ENCODE results near the gene HK1. TPM values are rescaled to one million over a fixed set of nuclear protein-coding genes. Genes with fewer than 3 reads are reported as not detected.

The HK1 gene
- total and polyA plus RNA-seq, 4 donors = 1.8 to 166 (median 7.4) TPM

DNA sequence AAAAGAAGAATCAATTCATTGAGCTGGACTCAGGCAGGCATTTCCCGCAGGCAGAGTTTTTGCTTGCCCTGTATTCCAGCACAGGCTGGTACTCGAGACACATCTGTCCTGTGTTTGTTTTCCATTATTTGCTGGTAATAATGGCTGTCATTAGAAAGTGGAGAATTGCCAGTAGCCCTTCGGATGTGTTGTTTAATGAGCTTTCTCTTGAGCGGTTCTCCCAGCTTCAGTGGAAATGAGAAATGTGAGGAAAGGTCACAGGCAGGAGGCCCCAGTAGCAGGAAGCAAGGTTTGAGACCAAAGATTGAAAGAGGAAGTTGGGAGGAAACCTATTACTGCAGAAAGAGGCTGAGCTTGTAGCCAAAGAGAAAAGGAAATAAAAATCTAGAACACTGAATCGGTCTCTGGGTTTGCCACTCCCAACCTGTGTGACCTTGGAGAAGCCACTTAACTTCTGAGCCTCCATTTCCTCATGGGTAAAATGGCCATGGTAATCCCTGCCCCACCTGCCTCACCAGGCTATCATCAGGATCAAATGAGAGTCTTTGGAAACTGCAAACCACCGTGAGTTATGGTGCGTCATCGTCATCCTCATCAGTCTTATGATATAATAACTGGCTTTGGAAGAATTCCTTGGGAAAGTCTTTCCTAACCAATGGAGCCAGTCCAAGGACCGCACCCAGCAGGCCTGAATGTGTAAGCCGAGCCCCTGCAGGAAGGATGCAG is 70.7 kb downstream of the HK1 start:
- no peaks in the 10 kb centered on the region for H3K9me3 ChIP-seq (ENCODE audit: control insufficient read depth in 4 of 4, low read length in 3 of 4)
- no peak for DNase-seq (ENCODE audit: low spot score)
- H3K27ac ChIP-seq (ENCODE audit: low read depth in 1 of 2, low read length in 2 of 2) = no peak overlapping the region
- no peak overlapping the region for H3K9ac ChIP-seq (ENCODE audit: low read depth in 1 of 2, low read length in 2 of 2)
- no peaks in the 10 kb centered on the region for H3K4me1 ChIP-seq (ENCODE audit: control insufficient read depth in 4 of 4, insufficient read depth in 4 of 4, low read length in 3 of 4)
- no peak for TF ChIP-seq RAD21 (IDR thresholded peaks at IDR 0.05)
- no peak for TF ChIP-seq FOXA1 (IDR thresholded peaks at IDR 0.05)
- TF ChIP-seq, protein P1, sequence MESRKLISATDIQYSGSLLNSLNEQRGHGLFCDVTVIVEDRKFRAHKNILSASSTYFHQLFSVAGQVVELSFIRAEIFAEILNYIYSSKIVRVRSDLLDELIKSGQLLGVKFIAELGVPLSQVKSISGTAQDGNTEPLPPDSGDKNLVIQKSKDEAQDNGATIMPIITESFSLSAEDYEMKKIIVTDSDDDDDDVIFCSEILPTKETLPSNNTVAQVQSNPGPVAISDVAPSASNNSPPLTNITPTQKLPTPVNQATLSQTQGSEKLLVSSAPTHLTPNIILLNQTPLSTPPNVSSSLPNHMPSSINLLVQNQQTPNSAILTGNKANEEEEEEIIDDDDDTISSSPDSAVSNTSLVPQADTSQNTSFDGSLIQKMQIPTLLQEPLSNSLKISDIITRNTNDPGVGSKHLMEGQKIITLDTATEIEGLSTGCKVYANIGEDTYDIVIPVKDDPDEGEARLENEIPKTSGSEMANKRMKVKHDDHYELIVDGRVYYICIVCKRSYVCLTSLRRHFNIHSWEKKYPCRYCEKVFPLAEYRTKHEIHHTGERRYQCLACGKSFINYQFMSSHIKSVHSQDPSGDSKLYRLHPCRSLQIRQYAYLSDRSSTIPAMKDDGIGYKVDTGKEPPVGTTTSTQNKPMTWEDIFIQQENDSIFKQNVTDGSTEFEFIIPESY (IDR thresholded peaks at IDR 0.05) = no peak
- TF ChIP-seq FOXA2 (IDR thresholded peaks at IDR 0.05) = no peak
- TF ChIP-seq, protein P2, sequence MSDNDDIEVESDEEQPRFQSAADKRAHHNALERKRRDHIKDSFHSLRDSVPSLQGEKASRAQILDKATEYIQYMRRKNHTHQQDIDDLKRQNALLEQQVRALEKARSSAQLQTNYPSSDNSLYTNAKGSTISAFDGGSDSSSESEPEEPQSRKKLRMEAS (IDR thresholded peaks at IDR 0.05) = no peak
- no peak for TF ChIP-seq SP1 (IDR thresholded peaks at IDR 0.05)
- no peaks in the 10 kb centered on the region for H3K36me3 ChIP-seq (ENCODE audit: control insufficient read depth in 4 of 4, insufficient read depth in 3 of 4, low read depth in 1 of 4, low read length in 3 of 4)
- WGBS = 72% methylated on average over 10 of the region's 10 CpGs
- H3K27me3 ChIP-seq (ENCODE audit: control insufficient read depth in 4 of 4, insufficient read depth in 4 of 4, low read length in 3 of 4) = no peaks in the 10 kb centered on the region
- H3K4me3 ChIP-seq (ENCODE audit: low read depth in 1 of 3, low read length in 3 of 3) = no peak overlapping the region

DNA sequence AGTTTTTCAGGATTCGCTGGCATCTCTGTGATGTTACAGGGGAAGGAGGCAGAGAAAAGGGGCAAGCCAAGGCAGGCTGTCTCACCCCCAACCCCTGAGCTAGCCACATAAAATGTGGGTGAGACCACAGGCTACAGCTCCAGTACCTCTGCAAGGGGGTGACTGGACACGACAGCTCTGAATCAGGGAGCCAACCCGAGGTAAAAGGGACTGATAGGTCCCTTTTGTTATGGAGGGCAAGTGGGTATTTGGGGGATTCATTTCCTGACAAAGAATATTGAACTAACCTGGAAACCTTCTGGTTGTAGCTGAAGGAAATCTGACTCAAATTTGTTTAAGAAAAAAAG is 71.2 kb downstream of the HK1 start:
- no peak overlapping the region for H3K9ac ChIP-seq (ENCODE audit: low read depth in 1 of 2, low read length in 2 of 2)
- no peaks in the 10 kb centered on the region for H3K4me1 ChIP-seq (ENCODE audit: control insufficient read depth in 4 of 4, insufficient read depth in 4 of 4, low read length in 3 of 4)
- no peak overlapping the region for H3K27ac ChIP-seq (ENCODE audit: low read depth in 1 of 2, low read length in 2 of 2)
- TF ChIP-seq FOXA1 (IDR thresholded peaks at IDR 0.05) (no peak), TAF1 (conservative IDR thresholded peaks at IDR 0.05) (no peak), HNF4A (conservative IDR thresholded peaks at IDR 0.05) (no peak), EGR1 (IDR thresholded peaks at IDR 0.05; ENCODE audit: low read depth in 2 of 2) (no peak), HNF4G (IDR thresholded peaks at IDR 0.05) (no peak), RXRA (IDR thresholded peaks at IDR 0.05) (no peak), RAD21 (IDR thresholded peaks at IDR 0.05) (no peak), NR2F2 (IDR thresholded peaks at IDR 0.05) (no peak), YY1 (IDR thresholded peaks at IDR 0.05) (no peak), FOXA2 (IDR thresholded peaks at IDR 0.05) (no peak), GABPA (IDR thresholded peaks at IDR 0.05 in 1 of 2, conservative IDR thresholded peaks at IDR 0.05 in 1 of 2) (no peak), JUND (IDR thresholded peaks at IDR 0.05) (no peak), SP1 (IDR thresholded peaks at IDR 0.05) (no peak)
- TF ChIP-seq, protein P2 (IDR thresholded peaks at IDR 0.05) = no peak
- TF ChIP-seq, protein P3, sequence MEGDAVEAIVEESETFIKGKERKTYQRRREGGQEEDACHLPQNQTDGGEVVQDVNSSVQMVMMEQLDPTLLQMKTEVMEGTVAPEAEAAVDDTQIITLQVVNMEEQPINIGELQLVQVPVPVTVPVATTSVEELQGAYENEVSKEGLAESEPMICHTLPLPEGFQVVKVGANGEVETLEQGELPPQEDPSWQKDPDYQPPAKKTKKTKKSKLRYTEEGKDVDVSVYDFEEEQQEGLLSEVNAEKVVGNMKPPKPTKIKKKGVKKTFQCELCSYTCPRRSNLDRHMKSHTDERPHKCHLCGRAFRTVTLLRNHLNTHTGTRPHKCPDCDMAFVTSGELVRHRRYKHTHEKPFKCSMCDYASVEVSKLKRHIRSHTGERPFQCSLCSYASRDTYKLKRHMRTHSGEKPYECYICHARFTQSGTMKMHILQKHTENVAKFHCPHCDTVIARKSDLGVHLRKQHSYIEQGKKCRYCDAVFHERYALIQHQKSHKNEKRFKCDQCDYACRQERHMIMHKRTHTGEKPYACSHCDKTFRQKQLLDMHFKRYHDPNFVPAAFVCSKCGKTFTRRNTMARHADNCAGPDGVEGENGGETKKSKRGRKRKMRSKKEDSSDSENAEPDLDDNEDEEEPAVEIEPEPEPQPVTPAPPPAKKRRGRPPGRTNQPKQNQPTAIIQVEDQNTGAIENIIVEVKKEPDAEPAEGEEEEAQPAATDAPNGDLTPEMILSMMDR (IDR thresholded peaks at IDR 0.05; ENCODE audit: low read depth, low read length, missing input control) = no peak
- TF ChIP-seq, protein P4, sequence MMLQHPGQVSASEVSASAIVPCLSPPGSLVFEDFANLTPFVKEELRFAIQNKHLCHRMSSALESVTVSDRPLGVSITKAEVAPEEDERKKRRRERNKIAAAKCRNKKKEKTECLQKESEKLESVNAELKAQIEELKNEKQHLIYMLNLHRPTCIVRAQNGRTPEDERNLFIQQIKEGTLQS (IDR thresholded peaks at IDR 0.05) = no peak
- TF ChIP-seq, protein P1 (IDR thresholded peaks at IDR 0.05) = no peak
- TF ChIP-seq, protein P5, sequence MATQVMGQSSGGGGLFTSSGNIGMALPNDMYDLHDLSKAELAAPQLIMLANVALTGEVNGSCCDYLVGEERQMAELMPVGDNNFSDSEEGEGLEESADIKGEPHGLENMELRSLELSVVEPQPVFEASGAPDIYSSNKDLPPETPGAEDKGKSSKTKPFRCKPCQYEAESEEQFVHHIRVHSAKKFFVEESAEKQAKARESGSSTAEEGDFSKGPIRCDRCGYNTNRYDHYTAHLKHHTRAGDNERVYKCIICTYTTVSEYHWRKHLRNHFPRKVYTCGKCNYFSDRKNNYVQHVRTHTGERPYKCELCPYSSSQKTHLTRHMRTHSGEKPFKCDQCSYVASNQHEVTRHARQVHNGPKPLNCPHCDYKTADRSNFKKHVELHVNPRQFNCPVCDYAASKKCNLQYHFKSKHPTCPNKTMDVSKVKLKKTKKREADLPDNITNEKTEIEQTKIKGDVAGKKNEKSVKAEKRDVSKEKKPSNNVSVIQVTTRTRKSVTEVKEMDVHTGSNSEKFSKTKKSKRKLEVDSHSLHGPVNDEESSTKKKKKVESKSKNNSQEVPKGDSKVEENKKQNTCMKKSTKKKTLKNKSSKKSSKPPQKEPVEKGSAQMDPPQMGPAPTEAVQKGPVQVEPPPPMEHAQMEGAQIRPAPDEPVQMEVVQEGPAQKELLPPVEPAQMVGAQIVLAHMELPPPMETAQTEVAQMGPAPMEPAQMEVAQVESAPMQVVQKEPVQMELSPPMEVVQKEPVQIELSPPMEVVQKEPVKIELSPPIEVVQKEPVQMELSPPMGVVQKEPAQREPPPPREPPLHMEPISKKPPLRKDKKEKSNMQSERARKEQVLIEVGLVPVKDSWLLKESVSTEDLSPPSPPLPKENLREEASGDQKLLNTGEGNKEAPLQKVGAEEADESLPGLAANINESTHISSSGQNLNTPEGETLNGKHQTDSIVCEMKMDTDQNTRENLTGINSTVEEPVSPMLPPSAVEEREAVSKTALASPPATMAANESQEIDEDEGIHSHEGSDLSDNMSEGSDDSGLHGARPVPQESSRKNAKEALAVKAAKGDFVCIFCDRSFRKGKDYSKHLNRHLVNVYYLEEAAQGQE (IDR thresholded peaks at IDR 0.05) = no peak
- no peaks in the 10 kb centered on the region for H3K27me3 ChIP-seq (ENCODE audit: control insufficient read depth in 4 of 4, insufficient read depth in 4 of 4, low read length in 3 of 4)
- no peaks in the 10 kb centered on the region for H3K36me3 ChIP-seq (ENCODE audit: control insufficient read depth in 4 of 4, insufficient read depth in 3 of 4, low read depth in 1 of 4, low read length in 3 of 4)
- no peak for DNase-seq (ENCODE audit: low spot score)
- no peaks in the 10 kb centered on the region for H3K9me3 ChIP-seq (ENCODE audit: control insufficient read depth in 4 of 4, low read length in 3 of 4)
- 88% methylated on average over 3 of the region's 3 CpGs for WGBS
- no peak overlapping the region for H3K4me3 ChIP-seq (ENCODE audit: low read depth in 1 of 3, low read length in 3 of 3)

Measured in liver (tissue), 9 donors.